ENCODE results near the gene ABCA10. TPM values are rescaled to one million over a fixed set of nuclear protein-coding genes. Genes with fewer than 3 reads are reported as not detected.

Gene ABCA10
- total RNA-seq, 1 experiment from 2014 or later, result 0.34 TPM

DNA sequence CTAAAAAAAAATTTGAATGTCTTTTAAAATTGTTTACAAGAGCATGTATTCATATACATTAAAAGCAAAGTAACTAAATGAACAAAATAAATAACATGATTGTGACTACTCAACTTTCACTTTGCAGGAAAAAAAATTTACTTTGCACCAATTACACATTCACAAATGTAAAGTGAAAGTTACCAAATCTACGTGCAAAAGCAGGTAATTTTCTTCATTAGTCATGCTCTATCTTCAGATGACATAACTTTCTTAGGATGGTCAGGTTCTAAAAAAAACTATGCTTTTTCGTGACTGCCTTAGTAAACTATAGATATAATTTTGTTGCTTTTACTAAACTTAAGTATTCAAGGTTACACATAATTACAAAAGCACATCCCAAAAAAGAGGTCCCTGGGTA, 17.0 kb upstream of the ABCA10 start:
- Histone ChIP-seq H4K20me1 (ENCODE audit: insufficient read depth) (no peaks in the 10 kb centered on the region), H2AFZ (ENCODE audit: low read depth, low read length, poor library complexity, severe bottlenecking) (no peak overlapping the region), H3K4me1 (ENCODE audit: control insufficient read depth in 1 of 2, insufficient read depth in 2 of 2, low read length in 2 of 2) (no peaks in the 10 kb centered on the region), H3K9me2 (ENCODE audit: insufficient read depth) (no peaks in the 10 kb centered on the region), H3K4me2 (ENCODE audit: low read length) (no peak overlapping the region), H3K9ac (ENCODE audit: low read length) (no peak overlapping the region), H3K27ac (ENCODE audit: low read depth, low read length) (no peak overlapping the region), H3K4me3 (replicated peaks in 1 of 2; ENCODE audit: low read depth in 1 of 2, low read length in 2 of 2) (no peak overlapping the region), H3K79me2 (ENCODE audit: insufficient read depth, low read length) (no peaks in the 10 kb centered on the region), H3K9me3 (ENCODE audit: control insufficient read depth in 1 of 2, insufficient read depth in 1 of 2, low read depth in 1 of 2, low read length in 2 of 2) (no peaks in the 10 kb centered on the region), H3K27me3 (ENCODE audit: insufficient read depth, low read length) (no peaks in the 10 kb centered on the region), H3K36me3 (ENCODE audit: control insufficient read depth in 1 of 2, insufficient read depth in 2 of 2, low read length in 2 of 2) (no peaks in the 10 kb centered on the region)
- CTCF ChIA-PET, result interaction anchor here (1.8 to 6.6 kb wide), 5 partner anchors 9 to 474 kb away, joined by 6 to 63 read pairs (median 20); no protein-coding TSS in a partner anchor
- intact Hi-C loops (cut with micrococcal nuclease), result loop anchor here (5.0 to 10.0 kb wide), 3 partner anchors 282 to 778 kb away; no protein-coding TSS in a partner anchor
- TF ChIP-seq CEBPB (IDR thresholded peaks at IDR 0.05; ENCODE audit: low read depth) (no peak), ELF1 (IDR thresholded peaks at IDR 0.05; ENCODE audit: borderline replicate concordance, low read depth) (no peak), CBX3 (IDR thresholded peaks at IDR 0.05; ENCODE audit: low read depth) (no peak), YY1 (IDR thresholded peaks at IDR 0.05; ENCODE audit: extremely low read depth, insufficient replicate concordance, low read depth, low read length) (no peak), JUND (IDR thresholded peaks at IDR 0.05) (no peak), EGR1 (IDR thresholded peaks at IDR 0.05; ENCODE audit: low read depth) (no peak), ZFX (IDR thresholded peaks at IDR 0.05) (no peak), SIN3A (IDR thresholded peaks at IDR 0.05; ENCODE audit: low read depth) (no peak)
- TF ChIP-seq, protein P1, sequence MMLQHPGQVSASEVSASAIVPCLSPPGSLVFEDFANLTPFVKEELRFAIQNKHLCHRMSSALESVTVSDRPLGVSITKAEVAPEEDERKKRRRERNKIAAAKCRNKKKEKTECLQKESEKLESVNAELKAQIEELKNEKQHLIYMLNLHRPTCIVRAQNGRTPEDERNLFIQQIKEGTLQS (IDR thresholded peaks at IDR 0.05), result no peak
- TF ChIP-seq, protein P2, sequence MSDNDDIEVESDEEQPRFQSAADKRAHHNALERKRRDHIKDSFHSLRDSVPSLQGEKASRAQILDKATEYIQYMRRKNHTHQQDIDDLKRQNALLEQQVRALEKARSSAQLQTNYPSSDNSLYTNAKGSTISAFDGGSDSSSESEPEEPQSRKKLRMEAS (IDR thresholded peaks at IDR 0.05), result no peak
- ATAC-seq (no peak), DNase-seq (ENCODE audit: low read depth, low spot score) (no peak)
- RAD21 ChIA-PET (ENCODE audit: low non-redundant PET in 1 of 2, low total read pairs in 2 of 2, uncharacterized antibody in 2 of 2, unreplicated experiment in 2 of 2), result no interaction called here
- no TSS peak for BruUV-seq (replicated peaks)
- POLR2A ChIA-PET, result no interaction called here
